ENCODE measurements around the gene ICE1.
"Not testable (repeated sequence)": the region's sequence is repeated elsewhere in the genome, so short reads cannot be mapped to it uniquely, and the experiment has no call there.

ICE1 gene

GRCh38 chr5:5421961-5422818 is at the start of gene ICE1:
Gene ICE1, plus strand, starts transcription at chr5:5422677. Its CDS starts 239 bp downstream, at chr5:5422916.
- peak; percentile 85 to 90 for DNase-seq (ENCODE audit: low read depth in 2 of 2)

- DNase-seq (ENCODE audit: low read depth in 2 of 2) = no peak
Measured at GRCh38 chr5:5372930-5373329, 49.5 kb upstream of the ICE1 start.

GRCh38 chr5:5373351-5373989 is 49.0 kb upstream of the ICE1 start:
- DNase-seq (ENCODE audit: low read depth in 2 of 2) = no peak

GRCh38 chr5:5374009-5374715 is 48.3 kb upstream of the ICE1 start:
- no peak for DNase-seq (ENCODE audit: low read depth in 2 of 2)

- DNase-seq (ENCODE audit: low read depth in 2 of 2) = no peak
Measured at GRCh38 chr5:5377780-5378179, 44.7 kb upstream of the ICE1 start.

GRCh38 chr5:5378531-5378930 is 43.9 kb upstream of the ICE1 start:
- DNase-seq (ENCODE audit: low read depth in 2 of 2) = no peak

GRCh38 chr5:5380298-5380697 is 42.2 kb upstream of the ICE1 start:
- no peak for DNase-seq (ENCODE audit: low read depth in 2 of 2)

- DNase-seq (ENCODE audit: low read depth in 2 of 2) = no peak
Measured at GRCh38 chr5:5381310-5381913, 41.1 kb upstream of the ICE1 start.

GRCh38 chr5:5383461-5383860 is 39.0 kb upstream of the ICE1 start:
- no peak for DNase-seq (ENCODE audit: low read depth in 2 of 2)

GRCh38 chr5:5384660-5385330 is 37.7 kb upstream of the ICE1 start:
- DNase-seq (ENCODE audit: low read depth in 2 of 2) = no peak

- no peak for DNase-seq (ENCODE audit: low read depth in 2 of 2)
Measured at GRCh38 chr5:5385331-5385662, 37.2 kb upstream of the ICE1 start.

GRCh38 chr5:5386329-5386728 is 36.1 kb upstream of the ICE1 start:
- DNase-seq (ENCODE audit: low read depth in 2 of 2) = no peak

- no peak for DNase-seq (ENCODE audit: low read depth in 2 of 2)
Measured at GRCh38 chr5:5387192-5387591, 35.3 kb upstream of the ICE1 start.

GRCh38 chr5:5387777-5388176 is 34.7 kb upstream of the ICE1 start:
- no peak for DNase-seq (ENCODE audit: low read depth in 2 of 2)

- DNase-seq (ENCODE audit: low read depth in 2 of 2) = not testable (repeated sequence)
Measured at GRCh38 chr5:5390121-5390869, 32.2 kb upstream of the ICE1 start.

- not testable (repeated sequence) for DNase-seq (ENCODE audit: low read depth in 2 of 2)
Measured at GRCh38 chr5:5392504-5392903, 30.0 kb upstream of the ICE1 start.

GRCh38 chr5:5394384-5394986 is 28.0 kb upstream of the ICE1 start:
- not testable (repeated sequence) for DNase-seq (ENCODE audit: low read depth in 2 of 2)

GRCh38 chr5:5395093-5395492 is 27.4 kb upstream of the ICE1 start:
- not testable (repeated sequence) for DNase-seq (ENCODE audit: low read depth in 2 of 2)

GRCh38 chr5:5398071-5398470 is 24.4 kb upstream of the ICE1 start:
- no peak for DNase-seq (ENCODE audit: low read depth in 2 of 2)

- DNase-seq (ENCODE audit: low read depth in 2 of 2) = no peak
Measured at GRCh38 chr5:5401095-5401494, 21.4 kb upstream of the ICE1 start.

GRCh38 chr5:5403741-5404140 is 18.7 kb upstream of the ICE1 start:
- DNase-seq (ENCODE audit: low read depth in 2 of 2) = no peak
